Measurements from ENCODE around the gene WIPF1.

WIPF1 gene

DNA sequence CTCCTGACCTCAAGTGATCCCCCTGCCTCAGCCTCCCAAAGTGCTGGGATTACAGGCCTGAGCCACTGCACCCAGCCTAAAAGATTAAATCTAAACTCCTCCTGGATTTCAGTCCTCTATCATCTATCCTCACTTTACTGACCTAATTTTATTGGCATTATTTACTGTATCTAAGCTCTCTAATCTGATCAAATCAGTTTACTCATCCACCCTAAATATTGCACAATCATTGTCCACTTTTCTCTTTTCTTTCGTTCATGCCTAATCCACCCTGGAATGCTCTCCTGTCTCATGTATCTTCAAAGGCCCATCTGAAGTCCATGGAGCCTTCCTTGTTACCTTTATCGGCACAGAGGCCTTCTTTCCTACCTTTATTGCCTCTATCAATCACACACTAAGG is 79.2 kb downstream of the WIPF1 start:
- H3K27ac ChIP-seq: no peak overlapping the region
- TF ChIP-seq, protein P1, sequence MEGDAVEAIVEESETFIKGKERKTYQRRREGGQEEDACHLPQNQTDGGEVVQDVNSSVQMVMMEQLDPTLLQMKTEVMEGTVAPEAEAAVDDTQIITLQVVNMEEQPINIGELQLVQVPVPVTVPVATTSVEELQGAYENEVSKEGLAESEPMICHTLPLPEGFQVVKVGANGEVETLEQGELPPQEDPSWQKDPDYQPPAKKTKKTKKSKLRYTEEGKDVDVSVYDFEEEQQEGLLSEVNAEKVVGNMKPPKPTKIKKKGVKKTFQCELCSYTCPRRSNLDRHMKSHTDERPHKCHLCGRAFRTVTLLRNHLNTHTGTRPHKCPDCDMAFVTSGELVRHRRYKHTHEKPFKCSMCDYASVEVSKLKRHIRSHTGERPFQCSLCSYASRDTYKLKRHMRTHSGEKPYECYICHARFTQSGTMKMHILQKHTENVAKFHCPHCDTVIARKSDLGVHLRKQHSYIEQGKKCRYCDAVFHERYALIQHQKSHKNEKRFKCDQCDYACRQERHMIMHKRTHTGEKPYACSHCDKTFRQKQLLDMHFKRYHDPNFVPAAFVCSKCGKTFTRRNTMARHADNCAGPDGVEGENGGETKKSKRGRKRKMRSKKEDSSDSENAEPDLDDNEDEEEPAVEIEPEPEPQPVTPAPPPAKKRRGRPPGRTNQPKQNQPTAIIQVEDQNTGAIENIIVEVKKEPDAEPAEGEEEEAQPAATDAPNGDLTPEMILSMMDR (conservative IDR thresholded peaks at IDR 0.05): no peak

DNA sequence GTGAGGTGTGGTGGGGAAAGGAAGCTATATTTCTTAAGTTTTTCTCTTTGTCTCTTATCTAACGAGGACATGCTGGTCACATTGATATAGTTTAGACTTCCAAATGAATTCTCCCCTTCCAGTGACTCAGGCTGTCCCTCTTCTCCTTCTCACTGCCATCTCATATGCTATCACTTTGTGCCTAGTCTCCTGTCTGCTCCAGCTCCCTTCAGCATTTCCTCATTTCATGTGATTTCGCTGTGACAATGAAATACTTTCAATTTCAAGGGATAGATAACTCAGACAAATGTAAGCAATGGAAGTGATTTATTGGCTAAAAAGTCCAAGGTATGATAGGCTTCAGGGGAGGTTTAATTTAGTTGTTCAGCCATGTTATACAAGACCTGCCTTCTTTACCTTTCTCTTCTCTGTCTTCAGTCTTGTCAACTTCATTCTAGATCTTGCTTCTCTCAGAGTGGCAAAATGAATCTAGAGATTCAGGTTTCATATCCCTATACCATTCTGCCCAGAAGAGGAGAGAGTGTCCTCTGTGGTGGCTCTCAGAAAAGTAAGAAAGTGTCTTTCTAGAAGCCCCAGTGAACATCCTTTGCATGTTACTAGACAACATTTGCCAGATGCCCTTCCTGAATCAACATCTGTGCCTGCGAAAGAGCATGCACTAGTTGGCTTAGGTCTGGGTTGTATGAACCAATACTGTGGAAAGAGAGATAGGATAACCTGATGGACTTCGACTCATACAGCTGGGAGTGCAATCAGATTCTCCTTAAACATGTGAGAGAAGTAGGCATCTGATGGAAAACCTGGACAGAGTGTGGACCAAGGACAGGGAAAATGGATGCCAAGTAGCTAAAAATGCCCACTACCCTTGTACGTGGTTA is 80.9 kb downstream of the WIPF1 start:
- H3K27ac ChIP-seq: no peak overlapping the region
- TF ChIP-seq, protein P1 (conservative IDR thresholded peaks at IDR 0.05): no peak

DNA sequence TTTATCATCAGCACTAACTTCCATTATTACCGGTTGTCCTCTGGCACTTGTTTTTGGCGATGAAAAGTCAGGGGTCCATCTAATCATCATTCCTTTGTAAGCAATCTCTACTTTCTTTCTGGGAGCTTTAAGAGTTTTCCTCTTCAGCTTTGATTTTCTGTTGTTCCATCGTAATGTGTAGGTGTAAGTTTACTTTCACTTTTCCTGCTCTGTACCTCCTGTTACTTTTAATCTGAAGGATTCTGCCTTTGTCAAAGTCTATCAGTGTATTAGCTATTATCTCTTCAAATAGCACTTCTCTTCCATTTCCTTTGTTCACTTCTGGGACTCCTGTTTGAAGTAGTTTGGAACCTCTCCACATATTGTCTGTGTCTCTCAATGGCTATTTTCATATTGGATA is 85.3 kb downstream of the WIPF1 start:
- TF ChIP-seq, protein P1 (conservative IDR thresholded peaks at IDR 0.05): no peak
- H3K27ac ChIP-seq: no peak overlapping the region

DNA sequence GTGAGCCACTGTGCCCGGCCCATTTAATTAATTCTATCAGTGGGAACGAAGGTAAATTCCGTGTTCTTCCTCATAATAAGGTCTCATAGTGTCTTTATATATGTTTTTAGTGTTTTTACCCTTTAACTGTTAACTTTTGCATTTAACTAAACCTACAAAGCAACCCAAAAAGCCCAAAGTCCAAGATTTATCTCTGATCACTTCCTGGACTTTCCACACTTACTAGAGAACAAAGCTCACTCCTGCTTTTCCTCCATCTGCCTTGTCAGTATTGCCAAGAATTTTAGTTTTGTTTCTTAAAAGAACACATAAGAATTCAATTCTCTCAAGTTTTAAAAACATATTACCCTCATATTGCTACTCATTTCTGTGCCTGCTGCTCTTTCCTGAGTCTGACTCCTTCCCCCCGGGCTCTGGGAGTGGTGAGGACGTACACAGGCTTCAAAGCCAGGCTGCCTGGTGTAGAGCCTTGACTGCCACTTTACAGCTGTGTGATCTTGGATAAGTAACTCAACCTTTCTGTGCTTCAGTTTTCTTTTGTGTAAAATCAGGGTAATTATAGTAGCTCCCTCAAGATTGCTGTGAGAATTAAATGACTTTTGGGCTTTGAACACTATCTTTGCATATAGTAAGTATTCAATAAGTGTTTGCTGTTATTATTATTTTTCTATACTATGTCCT is 85.9 kb downstream of the WIPF1 start:
- TF ChIP-seq, protein P1 (conservative IDR thresholded peaks at IDR 0.05): no peak
- no peak overlapping the region for H3K27ac ChIP-seq

DNA sequence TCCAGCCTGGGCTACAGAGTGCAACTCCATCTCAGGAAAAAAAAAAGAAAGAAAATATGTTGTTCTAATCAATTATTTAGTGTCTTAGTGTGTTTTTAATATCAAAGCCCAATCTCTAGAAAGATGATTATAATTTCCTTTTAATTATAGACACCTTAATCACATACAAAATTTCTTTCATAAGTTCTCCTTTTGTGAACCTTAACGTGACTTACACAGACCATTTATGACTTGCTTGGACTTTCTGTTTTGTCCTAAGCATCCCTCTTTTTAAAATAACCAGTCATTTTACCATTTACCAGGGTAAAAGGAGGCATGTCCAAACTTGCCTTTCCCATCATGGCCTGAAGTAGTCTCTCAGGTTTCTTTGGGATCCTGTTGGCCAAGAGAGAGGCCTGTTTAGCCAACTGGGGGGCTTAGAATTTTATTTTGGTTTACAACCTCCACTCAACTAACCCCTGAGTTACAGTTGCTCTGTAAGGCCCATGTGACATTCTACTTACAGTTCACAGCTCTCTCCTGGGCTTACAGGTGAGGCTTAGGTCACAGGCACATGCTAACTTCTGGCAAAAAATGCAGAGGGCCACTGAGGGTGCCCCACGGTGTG is 86.9 kb downstream of the WIPF1 start:
- no peak overlapping the region for H3K27ac ChIP-seq
- TF ChIP-seq, protein P1 (conservative IDR thresholded peaks at IDR 0.05): no peak

All from VCaP (cell line).